Ecto neural progenitor cell (in vitro differentiated cells): ENCODE measurements around the gene YIF1B.

Source experiments
- DNase-seq: peaks from one replicate; pipeline ENCODE4 v3.0.0-alpha.2; 2018; ENCODE audit warnings: low spot score

Gene YIF1B

DNA sequence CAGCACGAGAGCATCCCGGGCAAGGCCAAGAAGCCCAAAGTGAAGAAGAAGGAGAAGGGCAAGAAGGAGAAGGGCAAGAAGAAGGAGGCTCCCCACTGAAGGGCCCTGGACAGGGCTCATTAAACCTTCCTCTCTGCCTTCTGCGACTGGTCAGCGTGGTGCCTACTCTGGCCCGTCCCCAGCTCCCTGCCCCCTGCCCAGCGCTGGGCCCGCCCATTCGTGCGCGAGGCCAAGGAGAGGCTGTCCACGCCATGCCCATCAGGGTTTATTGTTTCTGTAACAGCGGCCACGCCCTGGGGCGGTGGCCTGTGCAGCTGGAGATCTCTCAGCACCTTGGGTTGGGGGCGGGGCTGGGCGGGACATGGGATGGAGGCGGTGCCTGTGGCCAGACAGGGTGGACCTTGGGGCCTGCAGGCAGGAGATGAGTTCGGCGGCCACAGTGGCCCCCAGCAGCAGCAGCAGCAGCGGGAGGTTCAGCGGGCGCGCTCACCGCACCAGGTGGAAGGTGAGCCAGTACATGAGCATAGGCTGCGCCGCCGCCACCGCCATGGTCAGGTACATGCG is 10.8 kb downstream of the YIF1B start:
- peak; percentile 90 for DNase-seq

DNA sequence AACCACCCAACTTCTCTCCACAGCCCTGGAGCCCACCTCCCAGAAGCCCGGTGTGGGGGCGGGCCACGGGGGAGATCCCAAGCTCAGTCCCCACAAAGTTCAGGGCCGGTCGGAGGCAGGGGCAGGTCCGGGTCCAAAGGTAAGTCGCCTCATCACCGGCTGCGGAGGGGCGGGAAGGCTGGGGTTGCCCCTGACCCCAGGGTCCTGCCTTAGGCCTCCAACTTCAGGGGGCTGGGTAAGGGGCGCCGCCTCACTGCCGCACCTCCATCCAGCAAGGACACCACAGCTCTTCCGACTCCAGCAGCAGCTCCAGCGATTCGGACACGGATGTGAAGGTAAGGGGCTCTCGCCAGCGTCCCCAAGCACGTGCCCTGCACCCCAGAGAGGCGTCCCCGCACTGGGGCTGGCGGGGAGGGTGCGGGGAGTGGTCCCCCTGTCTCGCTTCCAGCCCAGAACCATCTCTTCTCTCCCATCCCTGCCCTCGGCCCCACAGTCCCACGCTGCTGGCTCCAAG is 11.3 kb downstream of the YIF1B start:
- DNase-seq = no peak

DNA sequence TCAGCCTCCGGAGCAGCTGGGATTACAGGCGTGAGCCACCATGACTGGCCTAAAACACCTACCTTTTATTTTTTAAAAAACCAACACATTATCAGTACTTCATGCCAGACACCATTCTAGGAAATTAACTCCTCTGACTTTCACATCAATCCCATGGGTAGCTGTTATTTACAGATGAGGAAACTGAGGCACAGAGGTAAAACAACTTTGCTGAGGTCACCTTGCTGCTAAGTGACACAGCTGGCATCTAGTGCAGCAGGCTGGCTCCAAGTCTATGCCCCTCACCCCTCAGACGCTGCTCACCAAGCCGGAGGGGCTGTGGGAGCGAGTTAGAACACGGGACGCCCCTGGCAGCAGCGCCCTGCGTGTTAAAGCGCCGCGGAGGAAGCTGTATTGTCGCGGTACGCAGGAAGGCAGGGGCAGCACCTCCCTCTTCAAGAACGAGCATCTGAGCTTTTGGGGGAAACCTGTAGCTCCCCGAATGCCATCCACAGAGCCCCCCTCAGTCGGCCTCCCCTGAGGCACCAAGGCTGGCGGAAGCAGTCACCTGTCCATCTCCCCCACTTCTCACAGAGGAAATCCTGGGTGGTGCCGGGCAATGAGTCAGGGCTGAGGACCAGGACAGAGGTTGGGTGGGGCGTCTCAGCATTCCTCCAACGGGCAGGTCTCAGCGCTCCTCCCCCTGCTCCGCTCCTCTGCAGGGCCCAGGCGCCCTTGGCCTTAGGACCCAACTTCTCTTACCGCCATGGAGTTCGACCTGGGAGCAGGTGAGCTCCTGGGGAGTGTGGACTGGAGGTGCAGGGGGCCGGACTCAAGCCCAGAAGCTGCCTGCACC is 12.0 kb downstream of the YIF1B start, which contains the start of gene C19orf33:
Gene C19orf33 (plus strand): TSS at position 735 of the 835 bp plus-strand sequence. CDS start 11 bp downstream, at position 746.
- no peak for DNase-seq

DNA sequence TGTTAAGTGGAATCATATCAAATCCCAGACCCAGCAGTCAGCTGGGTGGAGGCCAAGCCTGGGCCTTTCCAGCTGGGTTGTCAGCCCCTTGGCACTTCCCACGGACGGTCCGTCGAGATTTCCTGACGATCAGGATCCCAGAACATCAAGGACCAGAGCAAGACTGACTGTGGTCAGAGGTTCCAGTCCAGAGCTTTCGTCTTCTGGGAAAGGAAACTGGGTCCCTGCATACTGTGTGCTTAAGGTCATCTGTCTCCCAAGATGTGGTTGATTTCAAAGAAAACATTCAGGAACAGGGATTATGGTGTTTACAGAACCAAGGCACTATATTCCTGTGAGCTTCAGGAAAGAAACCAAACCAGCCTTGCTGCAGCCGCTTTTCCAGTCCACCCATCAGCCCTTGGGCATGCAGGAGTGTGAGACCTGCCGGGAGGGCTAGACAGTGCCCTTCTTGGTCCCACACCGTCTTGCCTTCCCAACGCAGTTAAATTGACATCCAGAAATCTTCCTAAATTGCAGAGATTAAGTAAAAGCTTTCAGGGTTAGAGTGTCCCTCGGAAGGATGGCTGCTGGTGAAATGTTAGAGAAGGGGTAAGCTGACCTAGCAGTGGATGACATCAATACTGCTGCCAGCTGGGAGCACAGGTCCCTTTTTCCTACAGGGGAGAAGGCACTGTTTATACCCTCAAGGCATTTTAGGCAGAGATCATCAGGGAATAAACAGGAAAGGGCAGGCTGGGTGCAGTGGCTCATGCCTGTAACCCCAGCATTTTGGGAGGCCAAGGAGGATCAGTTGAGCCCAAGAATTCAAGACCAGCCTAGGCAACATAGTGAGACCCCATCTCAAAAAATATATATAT is 16.7 kb downstream of the YIF1B start:
- no peak for DNase-seq

DNA sequence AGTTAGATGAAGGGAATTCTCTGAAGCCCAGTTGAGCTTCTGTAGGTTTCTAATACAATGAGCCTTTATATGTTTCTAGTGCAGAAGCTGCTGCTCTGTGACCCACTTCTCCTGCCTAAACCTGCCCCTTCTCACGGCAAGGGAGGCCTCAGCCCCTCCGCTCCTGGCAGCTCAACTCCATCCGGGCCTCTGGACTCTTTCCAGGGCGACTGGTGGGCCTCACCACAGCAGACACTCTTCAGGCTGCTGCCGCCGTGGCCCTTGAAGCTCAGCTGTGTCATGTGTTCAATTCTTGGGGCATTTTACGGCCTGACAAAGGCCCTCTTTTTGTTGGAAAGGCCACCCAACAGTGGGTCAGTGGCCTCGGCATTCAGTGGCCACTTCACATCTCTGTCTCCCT is 21.7 kb downstream of the YIF1B start:
- no peak for DNase-seq

DNA sequence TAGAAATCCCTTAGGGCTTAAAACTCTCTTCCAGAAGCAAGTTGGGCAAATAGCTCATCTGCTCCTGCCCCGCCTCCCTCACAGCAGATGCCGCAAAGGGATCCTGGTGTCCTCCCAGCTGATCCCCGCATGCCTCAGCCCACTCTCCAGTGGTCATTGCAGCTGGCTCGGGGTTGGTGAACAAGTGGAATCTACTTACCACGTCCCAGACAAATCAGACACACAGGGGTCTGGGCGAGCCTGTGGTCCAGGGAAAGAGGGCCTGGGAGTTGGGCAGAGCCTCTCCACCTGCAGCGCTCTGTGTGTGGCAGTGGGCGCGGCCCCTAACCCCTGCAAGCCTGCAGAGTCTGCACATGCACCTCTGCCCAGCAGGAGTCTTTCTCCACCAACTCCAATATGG is 22.5 kb downstream of the YIF1B start:
- no peak for DNase-seq

DNA sequence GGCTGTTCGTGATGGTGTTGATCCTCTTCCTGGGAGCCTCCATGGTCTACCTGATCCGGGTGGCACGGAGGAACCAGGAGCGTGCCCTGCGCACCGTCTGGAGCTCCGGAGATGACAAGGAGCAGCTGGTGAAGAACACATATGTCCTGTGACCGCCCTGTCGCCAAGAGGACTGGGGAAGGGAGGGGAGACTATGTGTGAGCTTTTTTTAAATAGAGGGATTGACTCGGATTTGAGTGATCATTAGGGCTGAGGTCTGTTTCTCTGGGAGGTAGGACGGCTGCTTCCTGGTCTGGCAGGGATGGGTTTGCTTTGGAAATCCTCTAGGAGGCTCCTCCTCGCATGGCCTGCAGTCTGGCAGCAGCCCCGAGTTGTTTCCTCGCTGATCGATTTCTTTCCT is 23.9 kb downstream of the YIF1B start:
- no peak for DNase-seq

DNA sequence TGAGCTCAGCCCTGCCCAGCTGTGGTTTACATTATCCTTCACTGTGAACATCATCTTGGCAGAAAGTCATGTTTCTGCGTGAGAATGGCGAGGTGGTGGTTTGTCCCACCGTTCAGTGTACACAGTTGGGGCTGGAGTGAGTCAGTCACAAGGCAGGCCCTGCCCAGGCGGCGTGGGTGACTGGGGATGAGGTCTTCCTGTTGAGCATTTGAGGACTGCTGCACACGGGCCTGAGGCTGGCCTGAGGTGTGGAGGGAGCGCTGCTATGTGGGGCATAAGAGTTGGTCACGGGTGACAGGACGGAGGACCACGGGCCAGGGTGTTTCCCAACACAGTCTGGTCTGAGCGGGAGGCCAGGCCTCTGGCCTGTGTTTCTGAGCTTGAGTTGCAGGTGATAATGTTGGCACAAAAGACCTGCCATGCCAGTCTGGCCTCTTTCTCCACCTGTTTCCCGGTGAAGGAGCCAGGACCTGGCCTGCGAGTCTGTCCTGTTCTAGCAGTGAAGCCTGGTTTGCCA is 25.1 kb downstream of the YIF1B start:
- no peak for DNase-seq

DNA sequence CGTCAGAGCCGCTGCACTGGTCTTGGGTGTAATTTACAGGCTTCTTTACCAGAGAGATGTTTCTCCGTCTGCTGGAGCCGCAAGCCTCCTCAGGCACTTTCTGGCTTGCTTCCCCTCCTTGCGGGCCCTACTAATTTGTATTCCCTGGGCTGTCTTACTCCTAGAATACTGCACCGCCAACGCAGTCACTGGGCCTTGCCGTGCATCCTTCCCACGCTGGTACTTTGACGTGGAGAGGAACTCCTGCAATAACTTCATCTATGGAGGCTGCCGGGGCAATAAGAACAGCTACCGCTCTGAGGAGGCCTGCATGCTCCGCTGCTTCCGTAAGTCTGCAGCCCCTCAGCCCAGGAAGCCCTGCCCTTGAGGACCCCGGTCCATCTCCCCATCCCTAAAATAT is 25.8 kb downstream of the YIF1B start:
- DNase-seq = no peak

DNA sequence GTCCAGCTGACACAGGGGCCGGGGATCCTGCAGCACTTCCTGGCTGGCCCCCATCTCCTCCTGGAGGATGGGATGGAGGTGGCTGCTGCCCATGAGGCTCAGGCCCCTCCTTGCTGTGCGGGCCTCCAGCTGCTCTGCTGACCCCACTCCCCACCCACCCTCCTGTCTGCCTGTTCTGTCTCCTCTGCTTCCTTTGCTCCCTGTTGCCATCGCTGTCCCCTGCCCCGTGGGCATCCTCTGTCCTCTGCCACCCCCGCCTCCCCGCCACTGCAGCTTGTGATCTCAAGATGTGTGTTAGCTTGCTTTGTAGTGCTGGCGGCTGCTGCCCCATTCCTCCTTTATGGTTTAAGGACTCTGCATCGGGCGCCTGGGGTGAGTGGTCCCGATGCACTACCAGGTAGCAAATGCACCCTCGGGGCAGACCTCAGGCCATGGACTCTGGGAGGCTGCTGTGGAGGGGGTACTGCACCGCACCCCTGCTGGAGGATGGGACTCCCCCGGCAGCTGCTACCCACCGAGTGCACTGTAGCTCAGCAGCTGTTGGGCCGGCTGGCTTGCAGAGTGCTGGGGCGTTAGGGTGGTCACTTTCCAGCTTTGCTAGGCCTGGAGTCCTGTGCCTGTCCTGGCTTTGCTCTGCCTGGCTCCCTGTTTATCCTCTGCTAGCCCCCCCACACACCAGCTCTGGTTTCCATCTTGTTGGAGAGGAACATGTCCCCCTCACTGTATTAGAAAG is 27.5 kb downstream of the YIF1B start:
- DNase-seq = no peak

DNA sequence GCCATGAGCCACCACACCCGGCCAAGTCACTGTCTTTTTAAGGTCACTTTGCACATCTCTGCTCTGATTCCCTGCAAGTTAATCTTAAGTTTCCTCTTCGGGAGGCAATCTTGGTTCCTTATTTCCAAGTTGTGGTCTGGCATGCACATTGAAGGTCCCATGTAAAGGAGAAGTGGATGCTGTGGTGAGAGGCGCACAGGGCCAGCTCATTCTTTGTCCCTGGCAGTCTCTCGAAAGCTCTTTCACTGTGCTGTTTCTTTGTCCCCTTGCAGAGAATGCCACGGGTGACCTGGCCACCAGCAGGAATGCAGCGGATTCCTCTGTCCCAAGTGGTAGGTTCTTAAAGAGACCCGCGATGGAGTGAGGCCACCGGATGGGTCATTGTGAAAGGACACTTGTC is 28.1 kb downstream of the YIF1B start:
- DNase-seq = no peak

DNA sequence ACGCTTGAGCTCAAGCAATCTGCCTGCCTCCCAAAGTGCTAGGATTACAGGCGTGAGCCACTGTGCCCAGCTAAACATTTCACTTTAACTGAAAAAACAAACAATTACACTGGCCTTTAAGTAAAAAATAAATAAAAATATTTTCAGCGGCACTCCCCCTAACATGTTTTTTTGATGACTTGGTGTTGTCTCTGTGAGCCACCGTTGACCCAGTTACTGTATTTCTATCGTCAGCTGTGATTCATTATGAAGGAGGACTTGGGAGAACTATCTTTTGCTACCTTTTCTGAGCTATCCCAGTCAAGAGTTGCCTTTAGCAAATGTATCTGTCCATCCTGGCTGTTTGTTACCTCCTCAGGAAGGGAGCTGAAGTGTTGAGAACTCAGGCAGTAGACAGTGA is 30.2 kb downstream of the YIF1B start:
- DNase-seq = no peak

DNA sequence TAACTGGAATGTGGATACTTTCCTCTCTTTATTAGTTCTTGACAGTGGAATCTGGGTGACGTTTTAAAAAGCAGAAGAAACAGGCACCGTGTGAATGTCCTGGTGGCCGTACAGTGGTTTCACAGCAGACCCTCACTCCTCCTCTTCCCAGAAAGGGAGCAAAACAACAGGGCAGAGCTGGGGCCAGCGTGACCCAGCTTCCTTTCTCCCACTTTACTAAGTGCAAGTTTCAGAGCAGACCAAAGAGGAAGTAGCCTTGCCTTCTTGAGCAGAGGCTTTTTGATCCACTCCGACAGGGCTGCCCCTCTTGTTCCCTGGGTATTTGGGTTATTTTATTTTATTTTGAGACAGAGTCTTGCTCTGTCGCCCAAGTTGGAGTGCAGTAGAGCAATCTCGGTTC is 31.3 kb downstream of the YIF1B start:
- DNase-seq = no peak

DNA sequence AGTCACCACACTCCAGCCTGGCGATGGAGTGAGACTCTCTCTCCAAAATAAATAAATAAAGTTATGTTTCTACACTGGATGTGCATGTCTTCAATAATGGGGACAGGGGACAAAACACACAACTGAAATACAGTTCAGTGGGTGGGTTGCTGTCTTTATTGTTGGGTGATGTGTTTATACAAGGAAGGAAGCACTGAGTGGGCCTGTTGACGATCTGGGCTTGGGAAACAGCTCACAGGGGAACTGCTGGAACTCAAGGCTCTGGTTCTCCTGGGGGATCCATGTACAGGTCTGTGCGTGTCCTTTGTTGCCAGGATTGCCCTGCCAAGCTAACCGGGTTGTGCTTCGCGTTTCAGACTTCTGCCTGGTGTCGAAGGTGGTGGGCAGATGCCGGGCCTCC is 32.5 kb downstream of the YIF1B start:
- no peak for DNase-seq

DNA sequence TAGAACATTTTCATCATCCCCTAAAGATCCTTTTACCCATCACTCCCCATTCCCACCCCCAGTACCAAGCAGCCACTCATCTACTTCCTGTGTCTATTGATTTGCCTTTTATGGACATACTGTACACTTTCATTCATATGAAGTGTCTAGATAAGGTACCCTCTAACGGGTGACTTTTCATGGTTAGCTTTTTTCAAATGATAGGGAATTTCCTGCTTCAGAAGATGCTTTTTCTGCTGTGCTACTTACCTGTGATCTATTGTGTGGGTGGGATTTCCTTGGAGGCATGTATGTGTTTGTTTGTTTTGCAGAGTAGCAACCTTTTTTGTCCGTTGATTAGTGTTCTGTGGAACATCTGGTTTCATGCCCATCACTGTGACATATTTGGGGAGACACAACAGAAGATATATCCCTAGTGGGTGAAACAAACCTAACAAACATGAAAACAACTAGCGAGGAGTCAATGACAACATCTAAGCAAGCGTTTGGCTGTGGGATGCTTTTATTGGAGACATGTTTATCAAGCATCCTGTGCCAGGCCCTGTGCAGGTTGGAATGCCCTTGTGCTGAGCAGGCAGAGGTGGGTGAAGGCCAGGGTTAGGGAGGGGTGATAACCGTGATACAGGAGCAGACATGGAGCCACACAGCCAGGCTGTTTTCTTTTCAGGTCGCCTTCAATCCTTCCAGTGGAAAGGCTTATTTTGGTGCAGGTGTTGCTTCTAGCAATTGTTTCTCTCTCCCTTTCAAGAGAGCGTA is 33.8 kb downstream of the YIF1B start:
- DNase-seq = no peak

DNA sequence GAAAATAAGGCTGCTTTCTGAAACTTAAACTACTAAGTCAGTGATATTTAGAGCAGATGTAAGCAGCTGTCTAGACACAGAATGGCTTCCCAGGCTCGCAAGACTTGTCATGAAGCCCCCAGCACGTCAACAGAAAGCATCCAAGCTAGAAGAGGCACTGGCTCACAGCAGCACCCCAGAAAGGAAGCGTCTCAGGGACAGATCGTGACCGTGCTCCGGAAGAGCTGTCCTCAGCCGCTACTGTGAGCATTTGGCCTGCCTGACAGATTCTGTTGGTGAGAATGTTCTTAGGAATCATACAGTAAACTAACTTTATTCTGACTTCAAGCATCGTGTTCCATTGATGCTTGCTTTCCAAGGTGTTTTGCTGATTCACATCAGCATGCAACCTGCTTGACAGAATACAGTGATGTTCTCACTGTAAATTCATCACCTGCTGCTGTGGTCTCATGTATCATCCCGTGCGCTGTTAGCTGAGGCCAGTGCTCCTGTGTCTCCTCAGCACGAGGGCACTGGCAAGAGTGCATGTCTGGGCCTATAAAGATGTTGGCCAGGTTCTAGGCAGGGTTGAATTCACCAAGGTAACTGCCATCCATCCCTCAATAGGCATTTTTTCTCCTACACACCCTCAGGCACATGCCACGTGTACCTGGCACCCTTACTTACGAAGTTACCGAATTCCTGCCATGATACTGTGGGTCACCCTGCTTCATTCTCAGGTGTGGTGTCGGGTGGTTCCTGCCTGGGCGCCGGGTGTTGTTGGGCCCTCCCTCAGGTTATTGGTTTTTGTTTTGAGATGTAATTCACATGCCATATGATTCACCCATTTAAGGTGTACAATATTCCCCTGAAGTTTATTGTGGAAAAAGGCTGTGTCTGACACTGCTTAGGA is 35.5 kb downstream of the YIF1B start:
- no peak for DNase-seq

DNA sequence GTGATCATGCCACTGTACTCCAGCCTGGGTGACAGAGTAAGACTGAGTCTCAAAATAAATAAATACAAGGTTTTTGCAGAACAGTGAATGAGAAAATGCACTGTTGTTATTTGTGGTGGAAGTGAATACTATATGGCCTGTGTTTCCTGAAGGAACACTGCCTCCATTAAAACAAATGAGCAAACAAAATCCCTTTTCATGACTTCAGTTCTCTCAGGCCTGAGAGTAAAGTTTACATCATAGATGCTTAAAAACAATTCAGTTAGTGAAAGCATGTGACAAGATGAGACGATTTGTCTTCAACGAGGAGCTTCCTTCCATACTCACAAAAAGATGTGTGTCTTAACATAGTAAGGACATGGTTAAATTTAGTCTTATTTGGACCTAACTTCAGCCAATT is 37.0 kb downstream of the YIF1B start:
- no peak for DNase-seq

DNA sequence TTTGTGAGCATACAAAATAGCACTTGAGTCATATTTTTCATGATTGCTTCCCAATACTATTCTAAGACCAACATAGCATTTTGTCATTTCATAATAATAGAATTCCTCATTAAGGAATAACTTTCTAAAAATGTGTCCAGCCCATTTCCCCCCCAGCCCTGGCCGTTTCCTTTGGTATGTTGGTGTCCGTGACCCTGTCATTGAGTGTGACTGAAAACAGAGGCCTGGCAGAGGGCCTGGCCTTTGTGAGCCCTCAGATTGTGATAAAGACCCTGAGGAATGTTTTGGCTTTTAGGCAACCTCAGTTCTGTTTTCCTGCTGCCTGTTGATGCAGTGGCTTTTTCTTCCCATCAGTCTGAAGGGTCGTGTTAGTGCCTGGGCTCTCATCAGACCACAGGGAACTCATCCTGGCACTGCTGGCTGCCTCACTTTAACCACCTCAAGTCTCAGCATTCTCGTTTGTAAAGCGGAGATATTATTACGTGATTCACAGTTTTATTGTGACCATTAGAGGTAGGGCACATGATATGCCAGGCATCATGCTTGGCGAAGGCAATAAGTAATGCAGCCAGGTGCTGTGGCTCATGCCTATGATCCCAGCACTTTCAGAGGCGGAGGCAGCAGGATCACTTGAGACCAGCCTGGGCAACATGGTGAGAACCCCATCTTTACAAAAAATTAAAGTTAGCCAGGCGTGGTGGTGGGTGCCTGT is 37.6 kb downstream of the YIF1B start:
- DNase-seq = no peak

DNA sequence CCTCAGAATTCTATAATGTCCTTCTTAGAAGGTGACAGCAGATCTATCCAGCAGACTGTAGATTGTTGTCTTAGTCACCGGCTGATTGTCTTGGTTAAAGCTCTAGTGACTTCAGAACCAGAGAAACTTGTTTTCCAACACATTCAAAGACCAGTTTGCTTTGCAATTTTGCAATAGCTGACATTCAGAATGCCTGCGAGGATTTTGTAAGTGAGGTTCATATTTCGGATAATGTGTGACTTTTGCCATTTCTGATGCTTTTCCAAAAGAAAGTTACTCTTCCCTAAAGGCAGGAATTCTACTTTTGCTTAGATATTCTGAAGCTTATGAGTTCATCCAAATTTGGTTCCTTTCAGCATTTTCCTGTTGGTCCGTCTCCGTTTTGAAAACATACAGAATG is 38.2 kb downstream of the YIF1B start:
- DNase-seq = no peak
